Neuronal stem cell (in vitro differentiated cells): ENCODE data around the gene RIIAD1. TPM values are rescaled to one million over a fixed set of nuclear protein-coding genes. Genes with fewer than 3 reads are reported as not detected.

Experiments used
- DNase-seq: peaks from one replicate; pipeline ENCODE4 v3.0.0-alpha.2; 2013; ENCODE audit warnings: low spot score
- H2AFZ ChIP-seq: one replicate; pipeline ENCODE4 v1.6.1; 2013; ENCODE audit warnings: mild to moderate bottlenecking, low read length, inconsistent platforms
- H2AK5ac ChIP-seq: 2 replicates; pipeline ENCODE4 v1.6.1; 2013; ENCODE audit warnings: low read depth, mild to moderate bottlenecking, inconsistent platforms, low read length, moderate library complexity, mixed read lengths
- H2BK120ac ChIP-seq: 2 replicates; pipeline ENCODE4 v1.6.1; 2013; ENCODE audit warnings: low read depth, mild to moderate bottlenecking, inconsistent platforms, low read length, moderate library complexity, mixed read lengths
- H2BK12ac ChIP-seq: one replicate; pipeline ENCODE4 v1.6.1; 2013; ENCODE audit warnings: low read length, inconsistent platforms
- H2BK15ac ChIP-seq: 2 replicates; pipeline ENCODE4 v1.6.1; 2013; ENCODE audit warnings: mild to moderate bottlenecking, low read length, inconsistent platforms, mixed read lengths
- H2BK5ac ChIP-seq: one replicate; pipeline ENCODE4 v1.6.1; 2013; ENCODE audit warnings: inconsistent platforms, mild to moderate bottlenecking, low read length, moderate library complexity
- H3K14ac ChIP-seq: one replicate; pipeline ENCODE4 v1.6.1; 2013; ENCODE audit warnings: low read length, inconsistent platforms
- H3K18ac ChIP-seq: 2 replicates; pipeline ENCODE4 v1.6.1; 2013; ENCODE audit warnings: low read length, inconsistent platforms
- H3K23ac ChIP-seq: 2 replicates; pipeline ENCODE4 v1.6.1; 2013; ENCODE audit warnings: low read depth, mild to moderate bottlenecking, mixed read lengths, low read length, inconsistent platforms; ENCODE audit not compliant: poor library complexity
- H3K27ac ChIP-seq: replicated peaks from 3 replicates; pipeline ENCODE4 v1.5.1; 2013; ENCODE audit warnings: low read length, inconsistent platforms
- H3K27me3 ChIP-seq, 3 experiments: 2 replicates each; pipeline ENCODE4 v1.6.1; 2013; ENCODE audit warnings: low read length in 3 of 3, mild to moderate bottlenecking in 2 of 3, inconsistent platforms in 1 of 3, low read depth in 1 of 3, mixed read lengths in 1 of 3, moderate library complexity in 1 of 3; ENCODE audit not compliant: control insufficient read depth in 3 of 3, insufficient read depth in 3 of 3
- H3K36me3 ChIP-seq, 2 donors: replicated peaks in 1 of 2; 2 replicates each; pipeline ENCODE4 v1.6.1; 2013; ENCODE audit warnings: low read length in 2 of 2; ENCODE audit not compliant: control insufficient read depth in 2 of 2, insufficient read depth in 2 of 2
- H3K4ac ChIP-seq: 2 replicates; pipeline ENCODE4 v1.6.1; 2013; ENCODE audit warnings: inconsistent platforms, mild to moderate bottlenecking, low read length, moderate library complexity
- H3K4me1 ChIP-seq, 2 donors: 1 replicate in 1 of 2; 2 replicates in 1 of 2; pipeline ENCODE4 v1.6.1; 2013; ENCODE audit warnings: low read length in 2 of 2, low read depth in 1 of 2; ENCODE audit not compliant: control insufficient read depth in 2 of 2, insufficient read depth in 1 of 2
- H3K4me2 ChIP-seq: one replicate; pipeline ENCODE4 v1.6.1; 2013; ENCODE audit warnings: mild to moderate bottlenecking, low read length, inconsistent platforms; ENCODE audit not compliant: insufficient read depth, poor library complexity, severe bottlenecking
- H3K4me3 ChIP-seq, 2 donors: 2 replicates each; pipeline ENCODE4 v1.5.1; 2013; ENCODE audit warnings: low read length in 2 of 2, mild to moderate bottlenecking in 2 of 2, inconsistent platforms in 1 of 2, moderate library complexity in 1 of 2
- H3K79me1 ChIP-seq: one replicate; pipeline ENCODE4 v1.6.1; 2013; ENCODE audit warnings: low read depth, mild to moderate bottlenecking, inconsistent platforms, low read length, moderate library complexity
- H3K9ac ChIP-seq: one replicate; pipeline ENCODE4 v1.6.1; 2013; ENCODE audit warnings: mild to moderate bottlenecking, low read depth, low read length, inconsistent platforms; ENCODE audit not compliant: poor library complexity
- H3K9me3 ChIP-seq, 2 donors: replicated peaks in 1 of 2; 2 replicates each; pipeline versions ENCODE3 to v1.6.1; 2013; ENCODE audit warnings: low read length in 2 of 2, mild to moderate bottlenecking in 2 of 2, inconsistent platforms in 1 of 2, low read depth in 1 of 2, mixed read lengths in 1 of 2, moderate library complexity in 1 of 2; ENCODE audit not compliant: control insufficient read depth in 2 of 2, insufficient read depth in 1 of 2
- H4K8ac ChIP-seq: one replicate; pipeline ENCODE4 v1.6.1; 2013; ENCODE audit warnings: low read depth, mild to moderate bottlenecking, inconsistent platforms, low read length, moderate library complexity
- H4K91ac ChIP-seq: one replicate; pipeline ENCODE4 v1.6.1; 2013; ENCODE audit warnings: low read length, low read depth, mild to moderate bottlenecking, inconsistent platforms; ENCODE audit not compliant: poor library complexity
- WGBS, 2 donors: extraction: QIAGEN DNeasy Blood & Tissue Kit; methylation state at CpG; one replicate each; pipeline ENCODE4 v1.1.7; 2013; ENCODE audit warnings: missing lambda C conversion rate in 2 of 2, mixed read lengths in 1 of 2; ENCODE audit not compliant: insufficient read length in 2 of 2, insufficient replicate concordance in 1 of 2; ENCODE audit errors: extremely low coverage in 2 of 2; 5-methylcytosine and 5-hydroxymethylcytosine counted together
- small RNA-seq: library from polyadenylated mRNA; stranded (forward); fragments of <200 nt; extraction: miRNeasy Mini kit (QIAGEN cat#:217004); gene quantifications from one replicate; pipeline ENCODE3, GENCODE V24; 2013; ENCODE audit not compliant: insufficient read depth

RIIAD1 gene

GRCh38 chr1:151777317-151777716 lies 56.0 kb downstream of the RIIAD1 start:
- no peak overlapping the region for H2AFZ ChIP-seq
- no peak overlapping the region for H3K14ac ChIP-seq
- H3K27ac ChIP-seq: no peak overlapping the region
- H3K4me3 ChIP-seq: no peak overlapping the region
- no peak overlapping the region for H2BK12ac ChIP-seq
- no peaks in the 10 kb centered on the region for H3K9me3 ChIP-seq
- H3K18ac ChIP-seq: no peak overlapping the region
- H3K9ac ChIP-seq: no peak overlapping the region
- no peak overlapping the region for H3K23ac ChIP-seq
- H2AK5ac ChIP-seq: no peak overlapping the region
- H3K4me2 ChIP-seq: no peak overlapping the region
- H2BK15ac ChIP-seq: no peak overlapping the region
- H3K36me3 ChIP-seq: peaks cover 17 to 76% of the 10 kb centered on the region in 2 donors
- no peak for DNase-seq
- H2BK5ac ChIP-seq: no peak overlapping the region
- H3K27me3 ChIP-seq: no peaks in the 10 kb centered on the region
- WGBS, 2 donors: no CpG with 5 or more reads among the region's 4 CpGs
- no peak overlapping the region for H3K4ac ChIP-seq
- H3K79me1 ChIP-seq: no peaks in the 10 kb centered on the region
- H4K8ac ChIP-seq: no peak overlapping the region
- no peak overlapping the region for H2BK120ac ChIP-seq
- H4K91ac ChIP-seq: no peak overlapping the region
- H3K4me1 ChIP-seq: no peaks in the 10 kb centered on the region

Small RNAs within 50 kb of the gene (small RNA-seq; reads per million reads assigned to genes)
- gene RNU6-662P: not detected
